Measurements from ENCODE around the gene GJB3. TPM values are rescaled to one million over a fixed set of nuclear protein-coding genes. Genes with fewer than 3 reads are reported as not detected.

Gene GJB3
- total and polyA plus RNA-seq, 10 of the 15 experiments (the other 5 are each of a cell fraction or from before 2014, with no cell fraction given): not detected

GRCh38 chr1:34822202-34822601, 41.2 kb downstream of the GJB3 start (continued):
- TF ChIP-seq E2F4 (IDR thresholded peaks at IDR 0.05; ENCODE audit: low read depth, low read length) (no peak), ATF2 (IDR thresholded peaks at IDR 0.05; ENCODE audit: low read length) (no peak)

- Histone ChIP-seq H3K27ac (ENCODE audit: control insufficient read depth, insufficient read depth) (no peak overlapping the region), H4K20me1 (ENCODE audit: control insufficient read depth, insufficient read depth) (no peaks in the 10 kb centered on the region), H3K9ac (ENCODE audit: control insufficient read depth, insufficient read depth, low read length) (no peak overlapping the region), H2AFZ (ENCODE audit: control insufficient read depth, low read depth, low read length) (no peak overlapping the region), H3K4me1 (ENCODE audit: control insufficient read depth, insufficient read depth, low read length) (no peaks in the 10 kb centered on the region), H3K4me2 (ENCODE audit: control insufficient read depth, insufficient read depth) (no peak overlapping the region), H3K27me3 (replicated peaks in 1 of 2; ENCODE audit: control insufficient read depth in 2 of 2, insufficient read depth in 2 of 2, low read length in 1 of 2) (no peaks in the 10 kb centered on the region), H3K4me3 (no peak overlapping the region), H3K9me3 (replicated peaks; ENCODE audit: control insufficient read depth, insufficient read depth, low read length) (no peaks in the 10 kb centered on the region), H3K79me2 (ENCODE audit: control insufficient read depth, insufficient read depth, low read length) (no peaks in the 10 kb centered on the region), H3K36me3 (ENCODE audit: control insufficient read depth in 2 of 2, insufficient read depth in 2 of 2, low read length in 1 of 2) (no peaks in the 10 kb centered on the region)
- in situ Hi-C loops (cut with MboI) (no loop called here), intact Hi-C loops (cut with micrococcal nuclease; ENCODE audit: unreplicated experiment) (no loop called here)
- no peak for ATAC-seq
- FAIRE-seq: no peak
- ChIA-PET RAD21 (ENCODE audit: unreplicated experiment) (no interaction called here), CTCF (interaction anchor here (1.3 to 1.7 kb wide), 2 partner anchors 28 to 51 kb away, joined by 4 to 5 read pairs; no protein-coding TSS in a partner anchor), POLR2A (no interaction called here), SMC1A (ENCODE audit: uncharacterized antibody, unreplicated experiment) (no interaction called here)
- WGBS (ENCODE audit: insufficient coverage, insufficient replicate concordance, low lambda C conversion rate, missing lambda C conversion rate): 54% methylated on average over 3 of the region's 3 CpGs
- no peak for DNase-seq (ENCODE audit: low read depth, low spot score)
- BruUV-seq (replicated peaks): no TSS peak
- TF ChIP-seq E2F4 (IDR thresholded peaks at IDR 0.05; ENCODE audit: low read depth, low read length) (no peak), CEBPZ (IDR thresholded peaks at IDR 0.05; ENCODE audit: low read depth, low read length) (no peak), POLR2A (IDR thresholded peaks at IDR 0.05; ENCODE audit: low read depth, low read length) (no peak), KDM1A (IDR thresholded peaks at IDR 0.05; ENCODE audit: borderline replicate concordance) (no peak), RELB (IDR thresholded peaks at IDR 0.05; ENCODE audit: low read depth) (no peak), HCFC1 (IDR thresholded peaks at IDR 0.05; ENCODE audit: low read length) (no peak), SIX5 (IDR thresholded peaks at IDR 0.05; ENCODE audit: low read depth, low read length, severe bottlenecking) (no peak), CREB1 (IDR thresholded peaks at IDR 0.05; ENCODE audit: low read depth) (no peak)
These were observed 43.9 kb downstream of the GJB3 start for GRCh38 chr1:34824817-34825454.
